IPS-18c (cell line): ENCODE data around the gene RTL1.
A peak's percentile ranks its signal among the peaks of the same experiment; 100 is the strongest.

Experiments
- H3K4me3 ChIP-seq: 2 replicates; pipeline ENCODE4 v1.7.0; 2013; ENCODE audit warnings: low read depth, mild to moderate bottlenecking, low read length, moderate library complexity; ENCODE audit not compliant: insufficient read depth
- H3K9me3 ChIP-seq: one replicate; pipeline ENCODE4 v1.6.1; 2013; ENCODE audit warnings: mild to moderate bottlenecking, low read length, moderate library complexity; ENCODE audit not compliant: control insufficient read depth, insufficient read depth

The RTL1 gene

GRCh38 chr14:100903672-100904185, at the start of gene RTL1:
RTL1 (minus strand) TSS chr14:100903722; CDS start chr14:100884788, 18,934 bp downstream.
- peak within 1 kb of the TSS; percentile 44; the same call in 1 of the 2 replicates for H3K4me3 ChIP-seq
- H3K9me3 ChIP-seq: no peaks in the 10 kb centered on the region

- no peak overlapping the region for H3K4me3 ChIP-seq
- H3K9me3 ChIP-seq: no peaks in the 10 kb centered on the region
Measured at GRCh38 chr14:100950024-100950423, 46.5 kb upstream of the RTL1 start.

GRCh38 chr14:100944052-100944451, 40.5 kb upstream of the RTL1 start:
- no peaks in the 10 kb centered on the region for H3K9me3 ChIP-seq

GRCh38 chr14:100930270-100930669, 26.7 kb upstream of the RTL1 start:
- H3K4me3 ChIP-seq: no peak overlapping the region
- no peaks in the 10 kb centered on the region for H3K9me3 ChIP-seq

More at GRCh38 chr14:100944052-100944451, 40.5 kb upstream of the RTL1 start:
- no peak overlapping the region for H3K4me3 ChIP-seq

- H3K9me3 ChIP-seq: no peaks in the 10 kb centered on the region
- no peak overlapping the region for H3K4me3 ChIP-seq
Measured at GRCh38 chr14:100915560-100915959, 12.0 kb upstream of the RTL1 start.

- Histone ChIP-seq H3K9me3 (no peaks in the 10 kb centered on the region), H3K4me3 (no peak overlapping the region)
Measured at GRCh38 chr14:100914597-100915021, 11.1 kb upstream of the RTL1 start.

GRCh38 chr14:100911665-100912316, 8.3 kb upstream of the RTL1 start:
- H3K4me3 ChIP-seq: no peak overlapping the region
- no peaks in the 10 kb centered on the region for H3K9me3 ChIP-seq

GRCh38 chr14:100910888-100911664, 7.6 kb upstream of the RTL1 start:
- no peak overlapping the region for H3K4me3 ChIP-seq
- no peaks in the 10 kb centered on the region for H3K9me3 ChIP-seq

- no peaks in the 10 kb centered on the region for H3K9me3 ChIP-seq
- no peak overlapping the region for H3K4me3 ChIP-seq
Measured at GRCh38 chr14:100909439-100909838, 5.9 kb upstream of the RTL1 start.

GRCh38 chr14:100907240-100907639, 3.7 kb upstream of the RTL1 start:
- no peaks in the 10 kb centered on the region for H3K9me3 ChIP-seq
- no peak overlapping the region for H3K4me3 ChIP-seq

GRCh38 chr14:100906420-100906819, 2.9 kb upstream of the RTL1 start:
- Histone ChIP-seq H3K4me3 (no peak overlapping the region), H3K9me3 (no peaks in the 10 kb centered on the region)

- no peaks in the 10 kb centered on the region for H3K9me3 ChIP-seq
- peak overlapping the region; percentile 44; the same call in 1 of the 2 replicates for H3K4me3 ChIP-seq
Measured at GRCh38 chr14:100905166-100905565, 1.6 kb upstream of the RTL1 start.

- H3K9me3 ChIP-seq: no peaks in the 10 kb centered on the region
- H3K4me3 ChIP-seq: peak overlapping the region; percentile 44; the same call in 1 of the 2 replicates
Measured at GRCh38 chr14:100904307-100905087, 975 bp upstream of the RTL1 start.

- Histone ChIP-seq H3K4me3 (no peak overlapping the region), H3K9me3 (no peaks in the 10 kb centered on the region)
Measured at GRCh38 chr14:100903134-100903468, 421 bp downstream of the RTL1 start.

- Histone ChIP-seq H3K4me3 (0 out of 2 replicates have a peak overlapping the region, but pooled peaks have one; percentile 17), H3K9me3 (no peaks in the 10 kb centered on the region)
Measured at GRCh38 chr14:100902295-100903133, 1.0 kb downstream of the RTL1 start.

- Histone ChIP-seq H3K4me3 (no peak overlapping the region), H3K9me3 (no peaks in the 10 kb centered on the region)
Measured at GRCh38 chr14:100901391-100902183, 1.9 kb downstream of the RTL1 start.
